GM19035 (cell line): ENCODE data around the gene MISP3.
A peak's percentile ranks its signal among the peaks of the same experiment; 100 is the strongest.

Experiments
- ATAC-seq: cut with Tn5 transposase; IDR thresholded peaks from one replicate; pipeline ENCODE4 v1.9.1; 2021; ENCODE audit not compliant: unreplicated experiment

MISP3 gene

DNA sequence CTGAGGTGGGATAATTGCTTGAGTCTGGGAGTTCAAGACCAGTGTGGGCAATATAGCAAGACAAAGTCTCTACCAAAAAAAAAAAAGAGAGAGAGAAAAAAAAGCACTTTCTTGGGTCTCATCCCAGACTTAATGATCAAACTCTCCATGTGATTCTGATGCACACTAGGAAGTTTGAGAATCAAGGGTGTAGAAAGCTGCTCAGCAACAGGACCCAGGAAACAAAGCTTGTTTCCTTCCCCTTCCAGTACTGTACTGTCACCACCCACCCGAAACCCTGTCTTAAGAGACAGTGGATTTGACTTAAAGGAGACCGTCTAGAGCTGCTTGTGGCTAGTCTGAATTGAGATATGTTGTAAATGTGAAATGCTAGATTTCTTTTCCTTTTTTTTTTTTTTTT, 5.8 kb downstream of the MISP3 start:
- ATAC-seq = no peak

DNA sequence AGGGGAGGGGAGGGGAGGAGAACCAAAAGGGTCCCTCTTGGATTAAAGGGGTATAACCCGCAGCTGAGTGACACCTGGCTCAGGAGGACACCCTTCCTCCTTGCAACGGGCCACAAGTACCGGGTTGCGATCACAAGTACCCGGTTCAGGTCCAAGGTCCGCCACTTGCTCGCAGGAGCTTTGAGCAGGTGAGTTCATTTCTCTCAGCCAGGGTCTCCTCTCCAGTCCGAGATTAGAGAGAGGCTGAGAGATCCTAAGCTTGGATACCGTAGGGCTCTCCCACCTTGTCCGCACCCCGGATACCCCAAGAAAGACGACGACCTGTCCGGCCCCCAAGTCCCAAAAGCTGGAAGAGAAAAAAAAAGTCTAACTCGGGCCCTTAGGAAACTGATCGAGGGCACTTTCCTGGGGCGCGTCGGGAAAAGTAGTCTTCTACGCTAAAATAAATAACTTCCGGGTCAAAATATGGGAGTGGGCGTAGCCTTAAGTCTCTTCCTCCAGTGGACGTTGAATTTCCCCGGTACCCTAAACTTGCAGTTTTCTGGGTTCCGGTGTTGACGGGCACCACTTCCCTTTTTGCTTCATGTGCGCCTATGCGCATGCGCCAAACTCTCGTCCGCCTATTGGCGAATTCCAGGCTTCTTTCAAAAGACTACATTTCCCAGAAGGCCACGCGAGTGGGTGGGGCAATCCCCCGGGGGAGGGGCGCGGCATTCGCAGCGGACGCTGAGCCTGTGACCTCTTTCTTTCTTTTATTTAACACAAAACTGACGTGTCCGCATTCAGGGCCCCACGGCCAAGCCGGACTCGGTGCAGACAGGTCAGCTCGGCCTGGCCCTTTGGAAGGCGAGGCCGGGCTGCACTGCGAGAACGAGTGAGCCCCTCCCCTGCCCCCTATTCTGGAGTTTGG, 8.6 kb downstream of the MISP3 start:
- peak; percentile 93 for ATAC-seq

DNA sequence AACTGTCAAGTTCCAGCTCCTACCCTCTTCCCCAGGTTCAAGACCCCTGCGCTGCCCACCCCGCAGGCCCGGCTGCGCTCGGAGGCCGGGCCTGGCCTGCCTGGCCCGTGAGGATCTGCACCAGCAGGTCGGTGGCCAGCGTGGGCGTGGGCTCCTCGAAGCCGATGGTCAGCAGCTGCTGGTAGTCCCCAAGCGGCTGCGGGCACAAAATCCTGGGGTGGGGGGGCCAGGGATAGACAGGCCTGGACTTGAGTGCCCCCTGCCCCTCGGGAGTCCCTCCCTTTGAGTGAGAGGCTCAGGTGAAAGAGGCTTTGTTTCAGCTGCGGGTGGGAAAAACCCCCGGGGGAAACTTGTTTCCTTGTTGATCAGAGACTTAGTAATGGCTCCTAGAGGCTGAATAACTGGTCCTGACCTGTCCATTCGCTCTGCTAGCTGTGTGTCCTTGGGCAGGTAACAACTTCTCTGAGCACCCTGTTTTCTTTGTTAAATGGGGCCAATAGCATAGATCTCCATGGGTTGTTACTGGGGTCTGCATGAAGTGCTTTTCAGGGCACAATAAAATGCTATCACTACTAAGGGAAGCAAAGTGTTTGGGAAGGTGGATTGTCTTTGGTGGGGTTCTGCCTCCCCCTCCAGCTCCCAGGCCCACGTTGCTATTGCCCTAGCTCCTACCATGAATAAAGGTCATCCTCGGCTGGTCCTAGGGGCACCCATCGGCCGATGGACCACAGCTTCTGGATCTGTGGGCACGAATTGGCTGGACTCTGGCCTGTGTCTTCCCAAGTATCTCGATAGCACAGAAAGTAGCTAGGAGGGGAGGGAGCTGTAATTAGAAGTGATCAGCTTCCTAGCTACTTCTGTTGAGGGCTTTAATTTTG, 9.4 kb downstream of the MISP3 start:
- peak; percentile 4 for ATAC-seq

- no peak for ATAC-seq
These were observed 10.0 kb downstream of the MISP3 start for GRCh38 chr19:14082675-14082960.

- ATAC-seq = no peak
These were observed 12.9 kb downstream of the MISP3 start, which contains the start of gene C19orf67 for GRCh38 chr19:14085309-14085995. TSS of gene C19orf67 (minus strand) at chr19:14085783. CDS start at chr19:14085627, 156 bp downstream.

GRCh38 chr19:14086098-14086497, 13.5 kb downstream of the MISP3 start:
- ATAC-seq = no peak

- no peak for ATAC-seq
These were observed 16.2 kb downstream of the MISP3 start for GRCh38 chr19:14088634-14089411.

- ATAC-seq = no peak
These were observed 16.8 kb downstream of the MISP3 start for GRCh38 chr19:14089412-14089661.

GRCh38 chr19:14089662-14090508, 17.3 kb downstream of the MISP3 start:
- ATAC-seq = no peak

DNA sequence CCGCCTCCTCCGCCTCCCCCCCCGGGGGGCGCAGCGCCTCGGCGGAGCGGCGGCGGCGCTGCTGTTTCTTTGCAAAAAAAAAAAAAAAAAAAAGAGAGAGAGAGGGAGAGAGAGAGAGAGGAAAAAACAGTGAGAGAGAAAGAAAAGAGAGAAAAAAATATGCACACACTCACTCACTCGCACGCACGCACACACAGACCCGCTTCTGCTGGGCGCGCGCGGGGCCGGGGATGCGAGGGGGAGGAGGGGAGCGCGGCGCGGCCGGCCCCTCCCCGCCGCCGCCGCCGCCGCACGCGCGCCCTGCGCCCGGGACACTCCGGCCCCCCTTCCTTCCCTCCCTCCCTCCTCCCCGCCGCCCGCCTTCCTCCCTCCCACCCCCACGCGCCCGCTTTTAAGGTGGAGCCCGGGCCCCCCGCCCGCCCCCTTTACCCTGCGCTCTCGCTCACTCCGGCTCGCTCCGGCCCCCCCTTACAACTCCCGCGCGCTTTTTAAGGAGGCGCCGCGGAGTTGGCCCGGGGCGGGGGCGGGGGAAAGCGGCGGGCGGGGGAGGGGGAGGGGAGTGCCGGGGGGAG, 18.0 kb downstream of the MISP3 start, which contains the start of gene SAMD1:
Gene SAMD1, minus strand, starts transcription at position 243 of the 572 bp plus-strand sequence.
- ATAC-seq = peak; percentile 46

- ATAC-seq = peak; percentile 62
These were observed 18.7 kb downstream of the MISP3 start for GRCh38 chr19:14091081-14091812.

DNA sequence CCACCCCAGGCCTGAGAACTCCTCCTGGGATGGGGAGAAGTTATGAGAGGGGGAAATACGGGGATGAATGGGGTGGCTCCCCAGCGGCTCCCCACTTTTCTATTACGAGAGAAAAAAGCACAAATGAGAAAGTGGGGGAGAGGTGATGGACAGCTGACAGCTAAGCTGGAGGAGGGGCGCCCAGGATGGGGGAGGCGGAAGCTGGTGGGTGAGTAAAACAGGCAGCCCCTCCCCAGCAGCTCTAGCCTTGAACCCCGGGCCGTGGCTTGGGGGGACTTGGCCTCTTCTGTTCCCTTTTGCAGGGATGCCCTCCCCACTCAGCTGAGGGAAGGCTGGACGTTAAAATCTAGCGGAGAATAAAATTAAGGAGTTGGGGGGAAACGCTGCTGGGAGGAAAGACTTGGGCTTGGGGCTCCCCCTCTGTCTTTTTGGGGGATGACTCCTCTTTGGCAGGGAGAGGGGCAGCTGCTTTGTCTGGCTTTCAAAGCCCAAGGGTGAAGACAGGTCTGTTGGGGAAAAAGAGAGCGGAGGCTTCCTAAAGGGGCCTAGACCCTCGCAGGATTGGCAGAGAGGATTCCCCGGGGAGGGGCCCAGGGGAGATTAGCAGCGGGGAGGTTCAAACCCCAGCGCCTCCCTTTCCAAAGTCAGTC, 19.4 kb downstream of the MISP3 start:
- no peak for ATAC-seq

GRCh38 chr19:14093117-14093823, 20.7 kb downstream of the MISP3 start:
- ATAC-seq = no peak

- no peak for ATAC-seq
These were observed 22.3 kb downstream of the MISP3 start for GRCh38 chr19:14094854-14095253.

DNA sequence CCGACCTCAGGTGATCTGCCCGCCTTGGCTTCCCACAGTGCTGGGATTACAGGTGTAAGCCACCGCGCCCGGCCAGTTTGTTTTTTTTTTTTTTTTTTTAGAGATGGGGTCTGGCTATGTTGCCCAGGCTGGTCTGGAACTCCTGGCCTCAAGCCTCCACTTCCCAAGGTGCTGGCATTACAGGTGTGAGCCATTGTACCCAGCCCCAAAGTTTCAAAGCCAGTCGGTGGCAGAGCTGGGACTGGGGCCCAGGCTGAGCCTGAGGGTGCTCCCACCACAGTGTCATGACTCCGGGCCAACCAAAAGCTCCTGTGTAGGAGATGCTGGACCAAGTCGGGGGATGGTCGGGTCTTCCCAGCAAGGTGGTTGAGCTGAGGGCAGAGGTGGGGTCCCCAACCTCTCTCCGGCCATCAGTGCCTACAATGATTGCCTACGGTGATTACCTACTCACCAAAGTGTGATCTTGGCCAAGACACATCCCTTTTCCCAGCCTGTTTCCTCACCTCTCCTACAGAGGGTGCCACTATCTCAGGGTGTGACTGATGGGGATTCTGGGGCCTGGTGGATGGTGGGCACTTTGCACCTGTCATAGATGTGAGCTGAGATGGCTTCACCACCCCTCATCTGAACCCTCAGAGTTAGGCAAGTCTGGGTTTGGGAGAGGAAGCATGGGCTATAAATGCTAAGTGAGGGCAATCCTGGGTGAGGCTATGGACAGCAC, 23.8 kb downstream of the MISP3 start:
- no peak for ATAC-seq

DNA sequence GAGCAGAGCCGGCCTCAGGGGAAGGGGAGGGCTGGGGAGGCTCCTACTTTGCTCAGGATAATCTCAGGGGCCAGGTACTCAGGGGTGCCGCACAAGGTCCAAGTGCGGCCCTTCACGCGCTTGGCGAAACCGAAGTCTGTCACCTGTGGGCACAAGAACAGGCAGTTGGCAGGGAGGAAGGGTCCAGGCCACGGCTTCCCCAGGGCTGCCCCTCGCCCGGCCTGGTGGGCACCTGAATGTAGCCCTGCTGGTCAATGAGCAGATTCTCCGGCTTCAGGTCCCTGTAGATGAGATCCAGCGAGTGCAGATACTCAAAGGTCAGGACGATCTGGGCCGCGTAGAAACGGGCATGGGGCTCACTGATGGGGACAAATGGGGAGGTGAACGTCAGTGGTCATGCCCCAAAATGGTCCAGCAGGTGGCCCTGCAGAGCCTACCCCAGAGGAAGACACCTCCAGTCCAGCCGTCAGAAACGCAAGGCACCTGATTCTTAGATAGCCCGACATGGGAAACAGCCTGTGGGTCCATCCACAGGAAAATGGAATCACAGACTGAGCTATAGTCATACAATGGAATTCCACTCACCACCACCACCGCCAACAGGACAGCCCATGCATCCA, 25.1 kb downstream of the MISP3 start:
- no peak for ATAC-seq
